IMR-90 (cell line): ENCODE results near the gene GRB14. TPM values are rescaled to one million over a fixed set of nuclear protein-coding genes. Genes with fewer than 3 reads are reported as not detected.

ENCODE experiments used
- ATAC-seq: fragments of 200-7000 bp; cut with Tn5 transposase; 2 replicates; pipeline ENCODE4 v1.9.1; 2020; ENCODE audit warnings: low read depth, mild to moderate bottlenecking, moderate library complexity
- BruUV-seq: library from RNA; stranded (reverse); fragments of 400-500 nt; replicated peaks from 2 replicates; lab custom pipeline; 2021; lab: Mats Ljungman, UMichigan
- CTCF ChIA-PET: fragments of 300-600 bp; formaldehyde crosslinking; extraction: SDS; loops from one replicate; lab custom pipeline; 2021; ENCODE audit warnings: antibody characterized with exemption; lab: Yijun Ruan, JAX
- POLR2A ChIA-PET: fragments of 300-600 bp; sonication (Branson Sonifier 250); formaldehyde crosslinking; loops from one replicate; lab custom pipeline; 2022; ENCODE audit warnings: antibody characterized with exemption; ENCODE audit not compliant: unreplicated experiment; lab: Charles Lee
- DNase-seq: peaks from one replicate; pipeline ENCODE4 v3.0.0; 2013
- H2AFZ ChIP-seq: replicated peaks from 2 replicates; pipeline ENCODE3; 2013; ENCODE audit warnings: low read length, mild to moderate bottlenecking; ENCODE audit not compliant: poor library complexity
- H2AK5ac ChIP-seq: 2 replicates; pipeline ENCODE4 v1.6.1; 2013; ENCODE audit warnings: low read depth, low read length, inconsistent platforms
- H2AK9ac ChIP-seq: replicated peaks from 2 replicates; pipeline ENCODE3; 2013; ENCODE audit warnings: mild to moderate bottlenecking, low read depth, low read length, moderate library complexity; ENCODE audit not compliant: poor library complexity
- H2BK120ac ChIP-seq: 2 replicates; pipeline ENCODE4 v1.6.1; 2013; ENCODE audit warnings: low read depth, low read length, inconsistent platforms
- H2BK15ac ChIP-seq: 3 replicates; pipeline ENCODE4 v1.6.1; 2013; ENCODE audit warnings: low read depth, low read length, inconsistent platforms
- H2BK20ac ChIP-seq: 2 replicates; pipeline ENCODE4 v1.6.1; 2013; ENCODE audit warnings: low read depth, mild to moderate bottlenecking, inconsistent platforms, low read length, moderate library complexity
- H2BK5ac ChIP-seq: 2 replicates; pipeline ENCODE4 v1.6.1; 2013; ENCODE audit warnings: mild to moderate bottlenecking, low read depth, low read length, inconsistent platforms; ENCODE audit not compliant: poor library complexity, severe bottlenecking
- H3K14ac ChIP-seq: replicated peaks from 2 replicates; pipeline ENCODE4 v1.6.1; 2013; ENCODE audit warnings: low read depth, low read length, inconsistent platforms
- H3K18ac ChIP-seq: 2 replicates; pipeline ENCODE4 v1.6.1; 2013; ENCODE audit warnings: low read depth, low read length, control low read depth
- H3K23ac ChIP-seq: 2 replicates; pipeline ENCODE4 v1.6.1; 2013; ENCODE audit warnings: low read depth, low read length, inconsistent platforms
- H3K27ac ChIP-seq: 2 replicates; pipeline ENCODE4 v1.5.1; 2013; ENCODE audit warnings: mild to moderate bottlenecking, control low read depth, low read length; ENCODE audit not compliant: insufficient read depth
- H3K27me3 ChIP-seq: 2 replicates; pipeline ENCODE4 v1.6.1; 2013; ENCODE audit warnings: low read length; ENCODE audit not compliant: control insufficient read depth, insufficient read depth
- H3K36me3 ChIP-seq: 2 replicates; pipeline ENCODE4 v1.6.1; 2013; ENCODE audit warnings: low read length, mixed read lengths; ENCODE audit not compliant: control insufficient read depth, insufficient read depth
- H3K4ac ChIP-seq: 2 replicates; pipeline ENCODE4 v1.6.1; 2013; ENCODE audit warnings: low read depth, low read length, inconsistent platforms
- H3K4me1 ChIP-seq: 2 replicates; pipeline ENCODE4 v1.6.1; 2013; ENCODE audit warnings: low read length, mixed read lengths; ENCODE audit not compliant: control insufficient read depth, insufficient read depth
- H3K4me2 ChIP-seq: 2 replicates; pipeline ENCODE4 v1.6.1; 2013; ENCODE audit warnings: low read depth, mild to moderate bottlenecking, control low read depth, low read length, moderate library complexity
- H3K4me3 ChIP-seq: 2 replicates; pipeline ENCODE4 v1.5.1; 2013; ENCODE audit warnings: low read depth, mild to moderate bottlenecking, control low read depth, low read length, moderate library complexity; ENCODE audit not compliant: insufficient read depth
- H3K56ac ChIP-seq: 2 replicates; pipeline ENCODE4 v1.6.1; 2013; ENCODE audit warnings: low read length, inconsistent platforms; ENCODE audit not compliant: insufficient read depth; ENCODE audit errors: extremely low read depth
- H3K79me1 ChIP-seq, 2 experiments: 2 replicates each; pipeline ENCODE4 v1.6.1; 2013; ENCODE audit warnings: low read length in 2 of 2, inconsistent platforms in 1 of 2, low read depth in 1 of 2
- H3K9ac ChIP-seq: 2 replicates; pipeline ENCODE4 v1.6.1; 2013; ENCODE audit warnings: low read depth, low read length, control low read depth
- H3K9me1 ChIP-seq: 2 replicates; pipeline ENCODE4 v1.6.1; 2013; ENCODE audit warnings: low read length, inconsistent platforms; ENCODE audit not compliant: insufficient read depth
- H3K9me3 ChIP-seq: 2 replicates; pipeline ENCODE4 v1.6.1; 2013; ENCODE audit warnings: low read length; ENCODE audit not compliant: control insufficient read depth, insufficient read depth
- H4K20me1 ChIP-seq: 2 replicates; pipeline ENCODE4 v1.6.1; 2013; ENCODE audit warnings: low read length, inconsistent platforms; ENCODE audit not compliant: insufficient read depth
- H4K5ac ChIP-seq: 2 replicates; pipeline ENCODE4 v1.6.1; 2013; ENCODE audit warnings: mild to moderate bottlenecking, low read depth, low read length, control low read depth
- H4K8ac ChIP-seq, 2 experiments: 2 replicates each; pipeline ENCODE4 v1.6.1; 2013; ENCODE audit warnings: low read depth in 2 of 2, low read length in 2 of 2, control low read depth in 1 of 2, inconsistent platforms in 1 of 2
- H4K91ac ChIP-seq: 2 replicates; pipeline ENCODE4 v1.6.1; 2013; ENCODE audit warnings: low read depth, low read length, inconsistent platforms; ENCODE audit not compliant: insufficient read depth
- BHLHE40 ChIP-seq: fragments of 150-350 bp; IDR thresholded peaks from 2 replicates; pipeline ENCODE4 v1.6.1; 2016; ENCODE audit warnings: mild to moderate bottlenecking, low read depth, low read length
- ELK1 ChIP-seq: fragments of 150-350 bp; IDR thresholded peaks from 2 replicates; pipeline ENCODE4 v1.6.1; 2016; ENCODE audit warnings: low read depth, mild to moderate bottlenecking, low read length, moderate library complexity, borderline replicate concordance
- MAFK ChIP-seq: IDR thresholded peaks from 2 replicates; pipeline ENCODE4 v1.6.1; 2012; ENCODE audit warnings: low read depth, low read length, improper control_type of control experiment
- MAZ ChIP-seq: IDR thresholded peaks from 2 replicates; pipeline ENCODE4 v1.6.1; 2012; ENCODE audit warnings: low read depth, mild to moderate bottlenecking, low read length, improper control_type of control experiment, moderate library complexity, borderline replicate concordance
- MXI1 ChIP-seq: IDR thresholded peaks from 2 replicates; pipeline ENCODE4 v1.6.1; 2012; ENCODE audit warnings: low read depth, mild to moderate bottlenecking, low read length, moderate library complexity, borderline replicate concordance
- POLR2A ChIP-seq: IDR thresholded peaks from 2 replicates; pipeline ENCODE4 v1.6.1; 2012; ENCODE audit warnings: mild to moderate bottlenecking, low read depth, low read length
- RAD21 ChIP-seq: IDR thresholded peaks from 2 replicates; pipeline ENCODE4 v1.6.1; 2012; ENCODE audit warnings: low read length, improper control_type of control experiment
- RFX5 ChIP-seq: IDR thresholded peaks from 2 replicates; pipeline ENCODE4 v1.8.0; 2012; ENCODE audit warnings: low read depth, mild to moderate bottlenecking, low read length, moderate library complexity
- SMC3 ChIP-seq: fragments of 150-350 bp; IDR thresholded peaks from 2 replicates; pipeline ENCODE4 v1.6.1; 2016; ENCODE audit warnings: low read depth, mild to moderate bottlenecking, antibody characterized with exemption, low read length, moderate library complexity
- WGBS, 2 experiments: methylation state at CpG; one replicate each; pipeline versions ENCODE4 v1.1.5 to v1.1.7; 2013; ENCODE audit warnings: missing lambda C conversion rate in 2 of 2; ENCODE audit not compliant: insufficient read length in 1 of 2; ENCODE audit errors: extremely low coverage in 2 of 2; 5-methylcytosine and 5-hydroxymethylcytosine counted together
- dilution Hi-C: fragments of 300-500 bp; cut with HindIII; formaldehyde crosslinking; loops from one replicate; pipeline ENCODE4 v1.14.3; 2018; ENCODE audit warnings: low sequenced_read_pairs; ENCODE audit not compliant: unreplicated experiment
- in situ Hi-C: fragments of 300-500 bp; cut with MboI; formaldehyde crosslinking; loops from 3 replicates; pipeline ENCODE4 v1.14.3; 2019; ENCODE audit warnings: low sequenced_read_pairs, inconsistent platforms, mixed read lengths
- intact Hi-C: fragments of 100-400 bp; cut with micrococcal nuclease; formaldehyde crosslinking; loops from 2 replicates; pipeline ENCODE4 v1.10.0; 2022
- polyA plus RNA-seq, 3 experiments: library from polyadenylated mRNA; depleted of rRNA; stranded (reverse); fragments of >200 nt; gene quantifications; 2 replicates each; pipeline ENCODE4 v1.2.3, GENCODE V29; 2012; ENCODE audit warnings: low replicate concordance in 1 of 3
- total RNA-seq: library from RNA; depleted of rRNA; stranded (reverse); fragments of >200 nt; gene quantifications from 2 replicates; pipeline ENCODE4 v1.2.3, GENCODE V29; 2012

GRB14 gene
- total and polyA plus RNA-seq, 2 of the 4 experiments (the other 2 are of a cell fraction): not detected

GRCh38 chr2:164504253-164504652 is 117.0 kb downstream of the GRB14 start:
- no peak overlapping the region for H4K5ac ChIP-seq
- no peak overlapping the region for H3K56ac ChIP-seq
- no peak overlapping the region for H2BK120ac ChIP-seq
- ChIA-PET POLR2A (no interaction called here), CTCF (no interaction called here)
- BruUV-seq: no TSS peak
- no peak overlapping the region for H3K9ac ChIP-seq
- no peaks in the 10 kb centered on the region for H3K9me3 ChIP-seq
- no peak overlapping the region for H3K4ac ChIP-seq
- H2AK9ac ChIP-seq: no peak overlapping the region
- H3K4me2 ChIP-seq: no peak overlapping the region
- H3K4me1 ChIP-seq: no peaks in the 10 kb centered on the region
- no peak overlapping the region for H2AK5ac ChIP-seq
- H3K4me3 ChIP-seq: no peak overlapping the region
- ATAC-seq (no peak), DNase-seq (no peak)
- H2BK5ac ChIP-seq: no peak overlapping the region
- in situ Hi-C loops (no loop called here), dilution Hi-C loops (no loop called here), intact Hi-C loops (no loop called here)
- H2BK20ac ChIP-seq: no peak overlapping the region
- H2AFZ ChIP-seq: no peak overlapping the region
- H4K91ac ChIP-seq: no peak overlapping the region
- H3K14ac ChIP-seq: no peak overlapping the region
- no peaks in the 10 kb centered on the region for H3K79me1 ChIP-seq
- no peaks in the 10 kb centered on the region for H3K9me1 ChIP-seq
- H3K23ac ChIP-seq: no peak overlapping the region
- no peak overlapping the region for H4K8ac ChIP-seq
- TF ChIP-seq BHLHE40 (no peak), ELK1 (no peak), MAZ (no peak), SMC3 (no peak), RFX5 (no peak), MXI1 (no peak), POLR2A (no peak), RAD21 (no peak), MAFK (no peak)
- no peaks in the 10 kb centered on the region for H3K27me3 ChIP-seq
- H3K18ac ChIP-seq: no peak overlapping the region
- H3K36me3 ChIP-seq: no peaks in the 10 kb centered on the region
- H3K27ac ChIP-seq: no peak overlapping the region
- WGBS, 2 experiments: no CpG with 5 or more reads among the region's 4 CpGs
- no peak overlapping the region for H2BK15ac ChIP-seq
- H4K20me1 ChIP-seq: no peaks in the 10 kb centered on the region
